ENCODE data around the gene TSPAN9.

- TF ChIP-seq, protein P1, sequence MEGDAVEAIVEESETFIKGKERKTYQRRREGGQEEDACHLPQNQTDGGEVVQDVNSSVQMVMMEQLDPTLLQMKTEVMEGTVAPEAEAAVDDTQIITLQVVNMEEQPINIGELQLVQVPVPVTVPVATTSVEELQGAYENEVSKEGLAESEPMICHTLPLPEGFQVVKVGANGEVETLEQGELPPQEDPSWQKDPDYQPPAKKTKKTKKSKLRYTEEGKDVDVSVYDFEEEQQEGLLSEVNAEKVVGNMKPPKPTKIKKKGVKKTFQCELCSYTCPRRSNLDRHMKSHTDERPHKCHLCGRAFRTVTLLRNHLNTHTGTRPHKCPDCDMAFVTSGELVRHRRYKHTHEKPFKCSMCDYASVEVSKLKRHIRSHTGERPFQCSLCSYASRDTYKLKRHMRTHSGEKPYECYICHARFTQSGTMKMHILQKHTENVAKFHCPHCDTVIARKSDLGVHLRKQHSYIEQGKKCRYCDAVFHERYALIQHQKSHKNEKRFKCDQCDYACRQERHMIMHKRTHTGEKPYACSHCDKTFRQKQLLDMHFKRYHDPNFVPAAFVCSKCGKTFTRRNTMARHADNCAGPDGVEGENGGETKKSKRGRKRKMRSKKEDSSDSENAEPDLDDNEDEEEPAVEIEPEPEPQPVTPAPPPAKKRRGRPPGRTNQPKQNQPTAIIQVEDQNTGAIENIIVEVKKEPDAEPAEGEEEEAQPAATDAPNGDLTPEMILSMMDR (IDR thresholded peaks at IDR 0.05), result no peak
- TF ChIP-seq POLR2A (IDR thresholded peaks at IDR 0.05; ENCODE audit: low read depth) (no peak), POLR2AphosphoS5 (IDR thresholded peaks at IDR 0.05) (no peak)
Measured at GRCh38 chr12:3158851-3159465, 81.8 kb downstream of the TSPAN9 start.
